Adrenal gland (tissue), 5 donors: ENCODE measurements around the gene PRKCZ.

Experiments used
- CTCF ChIP-seq, 6 experiments: fragments of 450-650 bp in 4 of 6; fragments of 200-600 bp in 2 of 6; sonication (generic) in 1 of 6; IDR thresholded peaks; 1 replicate in 5 of 6; 2 replicates in 1 of 6; pipeline versions ENCODE4 v1.5.1 to v1.8.0; 2016 to 2021; ENCODE audit warnings: antibody characterized with exemption in 6 of 6, mild to moderate bottlenecking in 2 of 6, moderate library complexity in 1 of 6
- POLR2A ChIP-seq, 2 donors: fragments of 450-650 bp; IDR thresholded peaks; one replicate each; pipeline ENCODE4 v1.6.1; 2017; ENCODE audit warnings: antibody characterized with exemption in 2 of 2, mild to moderate bottlenecking in 2 of 2, moderate library complexity in 1 of 2
- donor health status: DM: no; HTN: no; CAD: no.

- TF ChIP-seq CTCF (IDR thresholded peaks at IDR 0.05) (no peak), POLR2A (IDR thresholded peaks at IDR 0.05) (no peak)
These were observed 46.6 kb upstream of the PRKCZ start, which contains the start of gene CFAP74 for GRCh38 chr1:2003541-2004131.
